Peyer's patch (tissue), 4 donors: ENCODE data around the gene CDKN2AIPNL. TPM values are rescaled to one million over a fixed set of nuclear protein-coding genes. Genes with fewer than 3 reads are reported as not detected.

Experiments
- DNase-seq, 3 donors: peaks; one replicate each; pipeline ENCODE4 v3.0.0-alpha.2; 2017 to 2019
- H3K27ac ChIP-seq, 4 donors: fragments of 200-600 bp; sonication (generic); one replicate each; pipeline ENCODE4 v1.5.1; 2016 to 2019
- H3K27me3 ChIP-seq, 2 donors: fragments of 200-600 bp; sonication (generic); one replicate each; pipeline ENCODE4 v1.5.1; 2019
- H3K36me3 ChIP-seq, 3 donors: fragments of 200-600 bp; sonication (generic); one replicate each; pipeline ENCODE4 v1.5.1; 2016 to 2019
- H3K4me1 ChIP-seq, 4 donors: fragments of 200-600 bp; sonication (generic); one replicate each; pipeline ENCODE4 v1.5.1; 2016 to 2019
- H3K4me3 ChIP-seq, 4 donors: fragments of 200-600 bp; sonication (generic); 1 replicate in 3 of 4; 2 replicates in 1 of 4; pipeline ENCODE4 v1.5.1; 2016 to 2019; ENCODE audit warnings: mild to moderate bottlenecking in 1 of 4
- H3K9me3 ChIP-seq, 4 donors: fragments of 200-600 bp; sonication (generic); one replicate each; pipeline ENCODE4 v1.5.1; 2016 to 2019; ENCODE audit warnings: mild to moderate bottlenecking in 1 of 4
- POLR2A ChIP-seq, 2 donors: fragments of 450-650 bp; IDR thresholded peaks; one replicate each; pipeline ENCODE4 v1.5.1; 2017; ENCODE audit warnings: antibody characterized with exemption in 2 of 2, mild to moderate bottlenecking in 2 of 2, moderate library complexity in 2 of 2
- total RNA-seq, 4 donors: library from RNA; depleted of rRNA; stranded (reverse); fragments of >200 nt; gene quantifications; one replicate each; pipeline ENCODE4 v1.1.0, GENCODE V29; 2016
- TF ChIP-seq, protein P1 (sequence below), 6 experiments: fragments of 450-650 bp in 4 of 6; fragments of 200-600 bp in 2 of 6; sonication (generic) in 1 of 6; IDR thresholded peaks; one replicate each; pipeline ENCODE4 v1.5.1; 2017 to 2019; ENCODE audit warnings: antibody characterized with exemption in 6 of 6, mild to moderate bottlenecking in 3 of 6, moderate library complexity in 1 of 6

Gene CDKN2AIPNL
- total RNA-seq, 4 donors from 2014 or later = 13.1 to 25.9 (median 21.9) TPM

DNA sequence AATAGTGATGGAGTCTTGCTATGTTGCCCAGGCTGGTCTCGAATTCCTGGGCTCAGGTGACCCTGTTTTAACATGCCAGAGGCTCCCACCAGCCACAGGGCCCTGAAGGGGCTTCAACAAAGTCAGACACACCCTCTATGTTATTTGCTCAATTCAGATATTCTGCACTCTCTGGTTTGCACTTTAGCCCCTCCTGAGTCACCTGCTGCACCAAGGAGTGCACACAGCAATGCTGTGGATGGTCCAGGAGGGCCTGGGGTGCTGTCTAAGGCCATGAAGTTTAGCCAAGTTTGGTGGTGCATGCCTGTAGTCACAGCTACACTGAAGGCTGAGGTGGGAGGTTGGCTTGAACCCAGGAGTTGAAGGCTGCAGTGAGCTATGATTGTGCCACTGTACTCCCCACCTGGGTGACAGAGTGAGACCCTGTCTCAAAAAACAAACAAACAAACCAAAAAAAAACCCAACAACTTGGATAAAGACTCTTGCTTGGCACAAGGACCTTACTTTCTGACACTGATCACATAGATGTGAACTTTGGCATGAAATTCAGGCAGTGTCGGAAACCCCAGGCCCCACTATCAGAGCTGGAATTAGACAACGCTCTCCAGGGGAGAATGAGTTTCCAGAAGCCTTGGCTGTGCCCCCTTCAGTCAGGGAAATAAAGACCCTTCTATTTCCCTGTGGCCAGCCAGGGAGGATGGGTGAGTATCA, 39.7 kb upstream of the CDKN2AIPNL start:
- peaks cover 0 to 20% (median 7%) of the 10 kb centered on the region in 4 donors for H3K4me1 ChIP-seq
- peak overlapping the region in 1 of 4 donors; percentile 37 for H3K27ac ChIP-seq
- H3K9me3 ChIP-seq = no peaks in the 10 kb centered on the region
- H3K36me3 ChIP-seq = no peaks in the 10 kb centered on the region
- no peaks in the 10 kb centered on the region for H3K27me3 ChIP-seq
- TF ChIP-seq, protein P1, sequence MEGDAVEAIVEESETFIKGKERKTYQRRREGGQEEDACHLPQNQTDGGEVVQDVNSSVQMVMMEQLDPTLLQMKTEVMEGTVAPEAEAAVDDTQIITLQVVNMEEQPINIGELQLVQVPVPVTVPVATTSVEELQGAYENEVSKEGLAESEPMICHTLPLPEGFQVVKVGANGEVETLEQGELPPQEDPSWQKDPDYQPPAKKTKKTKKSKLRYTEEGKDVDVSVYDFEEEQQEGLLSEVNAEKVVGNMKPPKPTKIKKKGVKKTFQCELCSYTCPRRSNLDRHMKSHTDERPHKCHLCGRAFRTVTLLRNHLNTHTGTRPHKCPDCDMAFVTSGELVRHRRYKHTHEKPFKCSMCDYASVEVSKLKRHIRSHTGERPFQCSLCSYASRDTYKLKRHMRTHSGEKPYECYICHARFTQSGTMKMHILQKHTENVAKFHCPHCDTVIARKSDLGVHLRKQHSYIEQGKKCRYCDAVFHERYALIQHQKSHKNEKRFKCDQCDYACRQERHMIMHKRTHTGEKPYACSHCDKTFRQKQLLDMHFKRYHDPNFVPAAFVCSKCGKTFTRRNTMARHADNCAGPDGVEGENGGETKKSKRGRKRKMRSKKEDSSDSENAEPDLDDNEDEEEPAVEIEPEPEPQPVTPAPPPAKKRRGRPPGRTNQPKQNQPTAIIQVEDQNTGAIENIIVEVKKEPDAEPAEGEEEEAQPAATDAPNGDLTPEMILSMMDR (IDR thresholded peaks at IDR 0.05) = no peak
- TF ChIP-seq POLR2A (IDR thresholded peaks at IDR 0.05) = no peak
- DNase-seq = no peak
- no peak overlapping the region for H3K4me3 ChIP-seq

DNA sequence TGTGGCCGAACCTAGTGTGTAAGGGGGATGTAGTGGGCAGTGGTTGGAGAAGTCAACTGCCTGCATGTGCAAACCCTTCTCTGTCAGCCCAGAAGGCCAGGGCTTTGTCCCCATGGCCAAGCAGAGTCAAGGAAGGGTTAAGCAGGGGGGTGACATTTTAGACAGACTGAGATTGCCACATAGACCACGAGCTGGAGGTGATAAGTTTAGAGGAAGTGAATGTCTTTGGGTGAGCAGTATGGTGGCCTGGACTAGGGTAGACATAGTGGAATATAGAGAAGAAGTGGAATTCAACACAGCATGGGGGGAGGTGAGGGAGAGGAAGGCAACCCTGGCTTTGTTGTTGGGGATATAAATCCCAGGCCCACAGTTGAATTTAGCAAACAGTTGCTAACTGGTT, 38.7 kb upstream of the CDKN2AIPNL start:
- Histone ChIP-seq H3K27ac (no peak overlapping the region), H3K9me3 (no peaks in the 10 kb centered on the region), H3K36me3 (no peaks in the 10 kb centered on the region), H3K4me3 (no peak overlapping the region), H3K4me1 (peaks cover 3 to 20% (median 10%) of the 10 kb centered on the region in 4 donors), H3K27me3 (no peaks in the 10 kb centered on the region)
- TF ChIP-seq, protein P1 (IDR thresholded peaks at IDR 0.05) = no peak
- no peak for TF ChIP-seq POLR2A (IDR thresholded peaks at IDR 0.05)
- no peak for DNase-seq

DNA sequence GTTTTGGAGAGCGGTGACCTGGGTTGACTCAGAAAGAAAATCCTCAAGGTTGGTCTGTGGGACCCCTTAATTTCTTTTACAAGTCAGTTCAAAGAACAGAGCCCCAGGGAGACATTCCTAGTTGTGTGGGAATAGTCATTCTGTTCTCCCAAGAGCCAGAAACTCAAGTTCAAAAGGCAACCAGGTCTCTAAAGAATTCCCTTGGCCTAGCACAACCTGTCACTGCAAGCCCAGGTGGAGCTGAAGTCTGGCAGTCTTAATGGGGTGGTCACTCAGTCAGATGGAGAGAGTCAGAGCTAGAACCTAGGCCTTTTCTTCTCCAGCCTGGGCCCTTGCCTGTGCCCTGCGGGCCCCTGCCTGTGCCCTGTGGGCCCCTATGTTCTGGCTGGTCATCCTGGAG, 37.5 kb upstream of the CDKN2AIPNL start:
- no peaks in the 10 kb centered on the region for H3K36me3 ChIP-seq
- no peak for DNase-seq
- no peak overlapping the region for H3K27ac ChIP-seq
- no peaks in the 10 kb centered on the region for H3K9me3 ChIP-seq
- no peak for TF ChIP-seq POLR2A (IDR thresholded peaks at IDR 0.05)
- TF ChIP-seq, protein P1 (IDR thresholded peaks at IDR 0.05) = no peak
- no peaks in the 10 kb centered on the region for H3K27me3 ChIP-seq
- H3K4me3 ChIP-seq = no peak overlapping the region
- peaks cover 4 to 20% (median 11%) of the 10 kb centered on the region in 4 donors for H3K4me1 ChIP-seq

DNA sequence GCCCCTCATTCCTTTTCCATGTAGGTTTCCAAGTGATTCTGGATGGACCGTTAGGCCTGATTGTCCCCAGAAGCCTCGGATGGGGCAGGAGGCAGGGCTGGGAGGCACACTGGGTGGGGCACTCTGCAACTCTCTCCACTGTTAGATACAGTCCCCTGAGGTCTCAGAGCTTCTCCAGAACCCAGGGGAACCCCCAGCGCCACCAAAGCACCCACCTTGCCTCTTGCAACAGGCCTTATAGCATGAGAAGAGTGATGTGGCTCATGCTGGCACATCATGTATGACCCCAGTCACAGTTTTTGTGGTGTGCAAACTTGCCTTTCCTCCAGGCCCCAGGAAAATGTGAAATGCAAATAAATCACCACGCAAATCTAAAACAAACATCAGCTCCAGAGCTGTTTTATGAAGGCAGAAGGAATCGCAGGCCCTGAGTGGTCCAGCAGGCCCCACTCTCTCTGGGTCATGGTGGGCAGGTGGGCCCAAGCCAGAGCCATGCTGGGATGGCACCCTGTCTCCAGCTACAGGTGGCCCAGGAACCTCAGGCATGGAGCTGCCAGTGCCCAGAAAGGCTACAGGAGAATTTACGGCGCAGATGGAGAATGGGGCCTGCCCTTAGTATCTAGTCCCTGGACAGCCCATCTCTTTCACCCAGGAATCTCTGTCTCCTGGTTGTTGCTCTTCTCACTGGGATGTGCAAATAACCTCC, 36.3 kb upstream of the CDKN2AIPNL start:
- Histone ChIP-seq H3K36me3 (no peaks in the 10 kb centered on the region), H3K27me3 (no peaks in the 10 kb centered on the region), H3K4me3 (no peak overlapping the region), H3K27ac (peak overlapping the region in 1 of 4 donors; percentile 1), H3K9me3 (no peaks in the 10 kb centered on the region), H3K4me1 (peaks cover 4 to 20% (median 11%) of the 10 kb centered on the region in 4 donors)
- DNase-seq = peak in 1 of 3 donors; percentile 59
- TF ChIP-seq, protein P1 (IDR thresholded peaks at IDR 0.05) = no peak
- no peak for TF ChIP-seq POLR2A (IDR thresholded peaks at IDR 0.05)

DNA sequence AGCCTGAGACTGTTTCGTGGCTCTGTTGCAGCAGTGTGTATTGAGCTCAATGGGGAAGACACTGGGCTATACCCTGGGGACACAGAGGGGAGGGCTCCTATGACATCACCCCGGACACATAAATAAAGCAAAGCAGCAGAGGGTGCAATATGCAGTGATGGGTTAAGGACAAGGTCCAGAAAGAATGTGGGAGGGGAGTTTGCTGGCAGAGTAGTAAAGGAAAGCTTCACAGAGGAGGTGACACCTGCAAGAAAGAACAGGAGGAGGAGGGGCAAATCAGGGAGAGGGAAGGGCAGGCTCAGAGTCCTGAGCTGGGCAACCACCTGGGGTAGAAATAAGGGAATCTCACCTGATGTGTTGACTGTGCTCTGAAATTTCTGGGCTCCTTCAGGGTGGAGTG, 35.3 kb upstream of the CDKN2AIPNL start:
- Histone ChIP-seq H3K36me3 (no peaks in the 10 kb centered on the region), H3K27me3 (no peaks in the 10 kb centered on the region), H3K27ac (peak overlapping the region in 3 of 4 donors; percentile 58 to 80 (median 64)), H3K4me1 (peaks cover 4 to 16% (median 11%) of the 10 kb centered on the region in 4 donors), H3K9me3 (no peaks in the 10 kb centered on the region), H3K4me3 (no peak overlapping the region)
- peak; percentile 65 to 87 (median 72) for DNase-seq
- TF ChIP-seq, protein P1 (IDR thresholded peaks at IDR 0.05) = no peak
- TF ChIP-seq POLR2A (IDR thresholded peaks at IDR 0.05) = no peak
